Progenitor cell of endocrine pancreas (in vitro differentiated cells): ENCODE results near the gene CD86. TPM values are rescaled to one million over a fixed set of nuclear protein-coding genes. Genes with fewer than 3 reads are reported as not detected.

ENCODE experiments used
- DNase-seq: peaks from one replicate; pipeline ENCODE4 v3.0.0; 2021; ENCODE audit warnings: low spot score; ENCODE audit not compliant: unreplicated experiment
- H3K27ac Mint-ChIP-seq: 2 replicates; pipeline ENCODE4 v1.8.0; 2021; ENCODE audit warnings: mild to moderate bottlenecking, moderate library complexity, mixed read lengths
- H3K27me3 Mint-ChIP-seq: 2 replicates; pipeline ENCODE4 v1.8.0; 2021; ENCODE audit warnings: mixed read lengths
- H3K36me3 Mint-ChIP-seq: 2 replicates; pipeline ENCODE4 v1.8.0; 2022; ENCODE audit warnings: mixed read lengths; ENCODE audit not compliant: insufficient read depth
- H3K4me1 Mint-ChIP-seq: 2 replicates; pipeline ENCODE4 v1.8.0; 2021; ENCODE audit warnings: low read depth, mixed read lengths
- H3K4me3 Mint-ChIP-seq: 2 replicates; pipeline ENCODE4 v1.8.0; 2021; ENCODE audit warnings: low read depth, mild to moderate bottlenecking, moderate library complexity, mixed read lengths
- H3K9me3 Mint-ChIP-seq: 2 replicates; pipeline ENCODE4 v1.8.0; 2021; ENCODE audit warnings: low read depth, mixed read lengths
- CTCF ChIP-seq: fragments of 200-600 bp; sonication (generic); IDR thresholded peaks from one replicate; pipeline ENCODE4 v1.5.0; 2021; ENCODE audit warnings: antibody characterized with exemption, mild to moderate bottlenecking; ENCODE audit not compliant: unreplicated experiment
- total RNA-seq: library from RNA; stranded (reverse); gene quantifications from 2 replicates; pipeline ENCODE4 v1.2.1, GENCODE V29; 2021

Gene CD86
- total RNA-seq, 1 donor from 2014 or later: not detected

GRCh38 chr3:122101646-122102045, 46.5 kb downstream of the CD86 start:
- Mint-ChIP-seq H3K27ac (no peak overlapping the region), H3K4me3 (no peak overlapping the region), H3K4me1 (no peaks in the 10 kb centered on the region), H3K36me3 (no peaks in the 10 kb centered on the region), H3K9me3 (no peaks in the 10 kb centered on the region), H3K27me3 (no peaks in the 10 kb centered on the region)
- TF ChIP-seq CTCF: peak; percentile 82
- DNase-seq: no peak

GRCh38 chr3:122102191-122102935, 47.2 kb downstream of the CD86 start:
- TF ChIP-seq CTCF: no peak
- no peak overlapping the region for H3K4me3 Mint-ChIP-seq
- H3K9me3 Mint-ChIP-seq: no peaks in the 10 kb centered on the region
- H3K4me1 Mint-ChIP-seq: no peaks in the 10 kb centered on the region
- no peaks in the 10 kb centered on the region for H3K27me3 Mint-ChIP-seq
- H3K36me3 Mint-ChIP-seq: no peaks in the 10 kb centered on the region
- H3K27ac Mint-ChIP-seq: no peak overlapping the region
- no peak for DNase-seq

- DNase-seq: no peak
- TF ChIP-seq CTCF: no peak
- Mint-ChIP-seq H3K27me3 (no peaks in the 10 kb centered on the region), H3K36me3 (no peaks in the 10 kb centered on the region), H3K9me3 (no peaks in the 10 kb centered on the region), H3K4me1 (no peaks in the 10 kb centered on the region), H3K27ac (no peak overlapping the region), H3K4me3 (no peak overlapping the region)
Measured at GRCh38 chr3:122103821-122104514, 48.8 kb downstream of the CD86 start.

GRCh38 chr3:122104515-122105194, 49.5 kb downstream of the CD86 start:
- Mint-ChIP-seq H3K27ac (no peak overlapping the region), H3K9me3 (no peaks in the 10 kb centered on the region), H3K4me3 (no peak overlapping the region), H3K4me1 (no peaks in the 10 kb centered on the region), H3K27me3 (no peaks in the 10 kb centered on the region), H3K36me3 (no peaks in the 10 kb centered on the region)
- TF ChIP-seq CTCF: no peak
- DNase-seq: no peak

GRCh38 chr3:122105626-122106025, 50.5 kb downstream of the CD86 start:
- no peak for TF ChIP-seq CTCF
- Mint-ChIP-seq H3K36me3 (no peaks in the 10 kb centered on the region), H3K9me3 (no peaks in the 10 kb centered on the region), H3K27me3 (no peaks in the 10 kb centered on the region), H3K27ac (no peak overlapping the region), H3K4me3 (no peak overlapping the region), H3K4me1 (no peaks in the 10 kb centered on the region)
- DNase-seq: no peak
